ENCODE results near the gene PDE4A. TPM values are rescaled to one million over a fixed set of nuclear protein-coding genes. Genes with fewer than 3 reads are reported as not detected.
"Not testable (repeated sequence)": the region's sequence is repeated elsewhere in the genome, so short reads cannot be mapped to it uniquely, and the experiment has no call there.

PDE4A gene
- polyA plus RNA-seq (ENCODE audit: insufficient read length in 4 of 4): 1 to 10 TPM; 2.1 to 4.2 (median 2.8) TPM

GRCh38 chr19:10420444-10421239 is at the start of gene PDE4A:
TSS of gene PDE4A (plus strand) at chr19:10420538. CDS start at chr19:10420765, 227 bp downstream.
- DNase-seq (ENCODE audit: low read depth in 4 of 4, low spot score in 3 of 4): no peak

- no peak for DNase-seq (ENCODE audit: low read depth in 4 of 4, low spot score in 3 of 4)
Measured at GRCh38 chr19:10372690-10373089, 47.6 kb upstream of the PDE4A start.

- no peak for DNase-seq (ENCODE audit: low read depth in 4 of 4, low spot score in 3 of 4)
Measured at GRCh38 chr19:10374931-10375330, 45.4 kb upstream of the PDE4A start.

- DNase-seq (ENCODE audit: low read depth in 4 of 4, low spot score in 3 of 4): not testable (repeated sequence)
Measured at GRCh38 chr19:10377140-10377640, 43.1 kb upstream of the PDE4A start.

GRCh38 chr19:10378124-10378523 is 42.2 kb upstream of the PDE4A start:
- DNase-seq (ENCODE audit: low read depth in 4 of 4, low spot score in 3 of 4): no peak

- no peak for DNase-seq (ENCODE audit: low read depth in 4 of 4, low spot score in 3 of 4)
Measured at GRCh38 chr19:10379880-10380312, 40.4 kb upstream of the PDE4A start.

GRCh38 chr19:10380313-10381102 is 39.8 kb upstream of the PDE4A start, which contains the start of gene TYK2:
TSS of gene TYK2 (minus strand) at chr19:10380572. CDS start at chr19:10378406, 2,166 bp downstream.
- DNase-seq (ENCODE audit: low read depth in 4 of 4, low spot score in 3 of 4): peak; percentile 97 to 98 (median 98)

- not testable (repeated sequence) for DNase-seq (ENCODE audit: low read depth in 4 of 4, low spot score in 3 of 4)
Measured at GRCh38 chr19:10383223-10383499, 37.2 kb upstream of the PDE4A start.

- no peak for DNase-seq (ENCODE audit: low read depth in 4 of 4, low spot score in 3 of 4)
Measured at GRCh38 chr19:10384580-10384979, 35.8 kb upstream of the PDE4A start.

- peak; percentile 61 to 77 (median 68) for DNase-seq (ENCODE audit: low read depth in 4 of 4, low spot score in 3 of 4)
Measured at GRCh38 chr19:10388957-10389356, 31.4 kb upstream of the PDE4A start.

GRCh38 chr19:10389863-10390262 is 30.5 kb upstream of the PDE4A start:
- DNase-seq (ENCODE audit: low read depth in 4 of 4, low spot score in 3 of 4): no peak

GRCh38 chr19:10390652-10391286 is 29.6 kb upstream of the PDE4A start:
- no peak for DNase-seq (ENCODE audit: low read depth in 4 of 4, low spot score in 3 of 4)

GRCh38 chr19:10392120-10392519 is 28.2 kb upstream of the PDE4A start:
- no peak for DNase-seq (ENCODE audit: low read depth in 4 of 4, low spot score in 3 of 4)

- no peak for DNase-seq (ENCODE audit: low read depth in 4 of 4, low spot score in 3 of 4)
Measured at GRCh38 chr19:10393137-10393536, 27.2 kb upstream of the PDE4A start.

- no peak for DNase-seq (ENCODE audit: low read depth in 4 of 4, low spot score in 3 of 4)
Measured at GRCh38 chr19:10395003-10395402, 25.3 kb upstream of the PDE4A start.

GRCh38 chr19:10395436-10395835 is 24.9 kb upstream of the PDE4A start:
- DNase-seq (ENCODE audit: low read depth in 4 of 4, low spot score in 3 of 4): no peak

- DNase-seq (ENCODE audit: low read depth in 4 of 4, low spot score in 3 of 4): no peak
Measured at GRCh38 chr19:10395917-10396316, 24.4 kb upstream of the PDE4A start.

- no peak for DNase-seq (ENCODE audit: low read depth in 4 of 4, low spot score in 3 of 4)
Measured at GRCh38 chr19:10398819-10399218, 21.5 kb upstream of the PDE4A start.

GRCh38 chr19:10399340-10399739 is 21.0 kb upstream of the PDE4A start:
- not testable (repeated sequence) for DNase-seq (ENCODE audit: low read depth in 4 of 4, low spot score in 3 of 4)

GRCh38 chr19:10399878-10400277 is 20.5 kb upstream of the PDE4A start:
- DNase-seq (ENCODE audit: low read depth in 4 of 4, low spot score in 3 of 4): no peak

GRCh38 chr19:10402441-10403038 is 17.8 kb upstream of the PDE4A start:
- DNase-seq (ENCODE audit: low read depth in 4 of 4, low spot score in 3 of 4): no peak

Data from left renal pelvis (tissue), 4 donors.